GM18870 (cell line): ENCODE results near the gene CFAP57.
"Not testable (repeated sequence)": the region's sequence is repeated elsewhere in the genome, so short reads cannot be mapped to it uniquely, and the experiment has no call there.

Source experiments
- ATAC-seq: cut with Tn5 transposase; IDR thresholded peaks from one replicate; pipeline ENCODE4 v1.9.1; 2021; ENCODE audit warnings: moderate library complexity; ENCODE audit not compliant: unreplicated experiment

CFAP57 gene

DNA sequence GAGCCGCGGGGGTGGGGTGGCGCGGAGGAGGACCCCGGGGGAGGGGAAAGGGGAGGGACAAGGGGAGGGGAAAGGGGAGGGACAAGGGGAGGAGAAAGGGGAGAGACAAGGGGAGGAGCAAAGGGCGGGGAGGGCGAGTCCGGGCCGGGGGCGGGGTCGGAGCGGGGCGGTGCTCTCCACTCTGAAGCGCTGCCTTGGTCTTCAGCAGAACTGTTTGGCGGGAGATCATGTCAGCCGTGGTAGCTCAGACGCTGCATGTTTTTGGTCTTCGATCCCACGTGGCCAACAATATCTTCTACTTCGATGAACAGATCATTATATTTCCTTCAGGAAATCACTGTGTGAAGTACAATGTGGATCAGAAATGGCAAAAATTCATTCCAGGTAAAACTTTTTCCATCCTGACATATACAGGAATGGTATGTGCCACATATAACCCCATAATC, 420 bp downstream of the CFAP57 start:
- no peak for ATAC-seq

DNA sequence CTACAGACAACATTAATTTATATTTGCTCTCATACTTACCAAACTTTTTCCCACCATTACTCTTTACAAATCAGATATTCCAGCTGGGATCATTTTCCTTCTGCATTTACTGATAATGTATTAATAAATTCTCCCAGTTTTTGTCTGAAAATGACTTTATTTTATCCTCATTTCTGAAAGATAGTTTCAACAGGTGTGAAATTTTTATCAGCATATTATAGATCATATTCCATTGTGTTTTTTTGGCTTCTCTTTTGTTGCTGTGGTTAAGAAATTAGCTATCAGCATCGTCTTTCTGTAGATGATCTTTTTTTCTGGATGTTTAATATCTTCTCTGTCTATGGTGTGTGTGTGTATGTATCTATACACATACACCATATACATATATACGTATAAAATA, 2.7 kb downstream of the CFAP57 start:
- no peak for ATAC-seq

DNA sequence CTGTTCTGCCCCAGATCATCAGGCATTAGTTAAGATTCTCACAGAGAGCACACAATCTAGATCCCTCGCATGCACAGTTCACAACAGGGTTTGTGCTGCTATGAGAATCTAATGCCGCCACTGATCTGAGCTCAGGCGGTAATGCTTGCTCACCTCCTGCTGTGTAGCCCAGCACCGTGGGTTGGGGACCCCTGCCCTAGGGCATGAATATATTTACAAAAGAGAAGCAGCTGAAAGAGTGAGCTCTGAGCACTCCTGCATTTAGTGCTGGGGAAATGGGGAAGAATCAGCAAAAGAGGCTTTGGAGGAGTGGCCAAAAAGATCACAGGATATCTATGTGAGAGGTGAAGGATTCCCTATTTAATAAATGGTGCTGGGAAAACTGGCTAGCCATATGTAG, 5.6 kb downstream of the CFAP57 start:
- no peak for ATAC-seq

DNA sequence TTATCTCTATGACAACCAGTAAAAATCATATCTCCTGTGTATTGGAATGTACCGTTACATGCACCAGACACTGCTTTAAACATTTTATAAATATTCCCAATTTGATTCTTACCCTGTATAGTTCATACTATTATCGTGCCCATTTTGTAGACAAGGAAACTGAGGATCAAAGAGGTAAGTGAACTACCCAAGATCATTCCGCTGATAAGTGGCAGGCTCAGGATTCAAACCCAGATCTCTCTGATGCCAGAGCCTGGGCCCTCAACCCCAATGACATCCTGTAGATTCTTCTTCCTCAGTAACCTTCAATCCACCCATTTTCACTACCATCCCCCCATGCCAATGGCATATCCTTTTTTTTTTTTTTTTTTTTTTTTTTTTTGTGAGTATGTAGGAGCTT, 12.3 kb downstream of the CFAP57 start:
- ATAC-seq, result no peak

DNA sequence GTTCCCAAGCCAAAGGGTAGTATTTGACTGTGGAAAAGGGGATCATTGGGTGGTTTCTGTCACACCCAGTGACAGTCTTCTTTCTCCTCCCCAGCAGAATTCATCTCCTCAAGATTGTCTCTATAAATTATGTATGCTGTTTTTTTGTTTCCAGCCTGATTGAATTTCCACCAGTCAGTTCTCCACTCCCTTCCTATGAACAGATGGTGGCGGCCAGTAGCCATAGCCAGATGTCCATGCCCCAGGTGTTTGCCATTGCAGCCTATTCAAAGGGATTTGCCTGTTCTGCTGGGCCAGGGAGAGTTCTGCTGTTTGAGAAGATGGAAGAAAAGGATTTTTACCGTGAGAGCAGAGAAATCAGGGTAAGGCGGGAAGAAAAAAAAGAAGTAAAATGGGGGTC, 12.9 kb downstream of the CFAP57 start:
- no peak for ATAC-seq

DNA sequence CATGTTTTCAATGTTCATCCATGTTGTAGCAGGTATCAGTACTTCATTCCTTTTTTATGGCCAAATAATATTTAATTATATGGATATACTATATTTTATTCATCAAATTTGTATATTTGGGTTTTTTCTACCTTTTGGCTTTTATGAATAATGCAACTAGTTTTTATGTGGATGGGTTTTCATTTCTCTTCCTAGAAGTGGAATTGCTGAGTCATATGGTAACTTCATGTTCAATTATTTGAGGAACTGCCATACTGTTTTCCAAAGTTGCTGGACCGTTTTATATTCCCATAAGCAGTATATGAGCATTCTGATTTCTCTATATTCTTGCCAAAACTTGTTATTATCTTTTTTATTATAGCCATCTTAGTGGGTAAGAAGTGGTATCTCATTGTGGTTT, 16.0 kb downstream of the CFAP57 start:
- no peak for ATAC-seq

DNA sequence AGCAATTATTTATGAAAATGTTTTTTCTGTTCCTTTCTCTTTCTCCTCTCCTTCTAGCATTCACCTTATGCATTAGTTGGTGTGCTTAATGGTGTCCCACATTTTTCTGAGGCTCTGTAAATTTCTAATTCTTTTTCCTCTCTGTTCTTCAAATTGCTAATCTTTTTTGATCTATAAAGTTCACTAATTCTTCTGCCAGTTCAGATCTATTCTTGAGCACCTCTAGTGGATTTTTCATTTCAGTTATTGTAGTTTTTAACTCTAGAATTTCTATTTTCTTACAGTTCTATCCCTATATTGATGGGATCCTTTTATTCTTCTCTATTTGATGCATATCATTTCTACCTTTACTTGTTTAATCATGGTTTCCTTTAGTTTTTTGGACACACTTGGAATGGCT, 22.4 kb downstream of the CFAP57 start:
- no peak for ATAC-seq

DNA sequence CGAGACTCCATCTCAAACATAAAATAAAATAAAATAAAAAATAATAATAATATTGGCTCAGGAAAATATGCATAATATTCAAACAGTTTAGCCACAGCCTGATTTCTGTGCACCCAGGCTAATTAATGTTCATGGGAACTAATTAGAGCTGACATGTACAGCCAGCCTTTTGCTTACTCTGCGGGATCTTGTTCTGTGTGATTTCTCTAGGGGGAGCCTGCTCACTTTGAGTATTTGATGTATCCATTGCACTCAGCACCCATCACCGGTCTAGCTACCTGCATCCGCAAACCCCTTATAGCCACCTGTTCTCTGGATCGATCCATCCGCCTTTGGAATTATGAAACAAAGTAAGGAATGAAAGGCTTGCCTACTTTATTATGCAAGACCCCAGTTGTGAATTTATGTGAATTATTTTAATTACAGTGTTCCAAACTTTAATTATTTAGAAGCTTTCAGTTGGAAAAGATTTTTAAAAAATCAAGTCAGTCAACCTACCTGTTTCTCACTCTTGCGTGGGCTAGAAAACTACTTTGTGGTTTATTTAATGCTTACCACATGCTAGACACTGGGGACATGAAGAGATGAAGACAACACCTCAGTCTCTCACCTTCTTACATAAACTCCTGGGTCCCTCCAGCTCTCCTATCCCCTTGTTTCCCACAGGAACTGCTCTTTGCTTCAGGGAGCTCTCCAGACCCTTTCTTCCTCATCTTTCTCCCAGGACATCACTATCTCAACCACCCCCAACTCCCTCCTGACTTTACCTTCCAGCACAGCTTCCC, 25.4 kb downstream of the CFAP57 start:
- no peak for ATAC-seq

DNA sequence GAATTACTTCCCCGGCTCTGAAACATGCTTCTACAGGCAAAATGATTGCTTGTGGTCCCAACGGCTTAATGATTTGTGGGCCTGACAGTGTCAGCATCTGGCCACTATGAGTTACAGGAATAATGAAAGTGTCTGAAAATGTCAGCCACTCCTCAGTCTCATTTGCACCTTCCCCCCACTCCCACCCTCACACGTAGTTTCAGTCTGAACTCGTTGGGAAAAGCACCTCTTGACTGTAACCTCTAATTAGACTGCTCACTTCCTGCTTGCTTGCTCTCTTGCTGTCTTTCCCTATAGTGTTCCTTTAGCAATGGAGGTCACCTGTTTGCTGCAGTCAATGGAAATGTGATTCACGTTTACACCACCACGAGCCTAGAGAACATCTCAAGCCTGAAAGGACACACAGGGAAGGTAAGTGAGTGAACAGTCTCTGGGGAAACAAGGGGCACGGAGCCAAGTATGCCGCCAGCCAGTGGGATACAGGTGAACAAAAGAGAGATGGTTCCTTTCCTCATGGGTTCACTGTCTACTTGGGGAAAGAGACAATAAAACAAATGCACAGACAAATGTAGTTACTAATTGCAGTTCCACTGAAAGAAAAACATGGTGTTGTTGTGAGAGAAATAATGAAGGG, 27.1 kb downstream of the CFAP57 start:
- ATAC-seq, result peak; percentile 71

DNA sequence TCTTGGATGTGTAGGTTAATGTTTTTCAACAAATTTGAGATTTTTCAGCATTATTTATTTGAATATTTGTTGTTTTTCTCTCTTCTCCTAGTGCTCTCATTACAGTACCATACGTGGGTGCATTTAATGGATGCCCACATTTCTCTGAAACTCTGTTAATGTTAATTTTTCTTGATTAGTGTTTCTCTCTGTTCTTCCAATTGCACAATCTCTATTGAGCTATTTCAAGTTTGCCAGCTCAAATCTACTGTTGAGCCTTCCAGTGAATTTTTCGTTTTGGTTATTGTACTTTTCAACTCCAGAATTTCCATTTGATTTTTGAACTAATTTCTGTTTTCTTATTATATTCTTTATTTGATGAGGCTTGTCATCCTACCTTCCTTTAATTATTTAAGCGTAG, 31.7 kb downstream of the CFAP57 start:
- ATAC-seq, result no peak

DNA sequence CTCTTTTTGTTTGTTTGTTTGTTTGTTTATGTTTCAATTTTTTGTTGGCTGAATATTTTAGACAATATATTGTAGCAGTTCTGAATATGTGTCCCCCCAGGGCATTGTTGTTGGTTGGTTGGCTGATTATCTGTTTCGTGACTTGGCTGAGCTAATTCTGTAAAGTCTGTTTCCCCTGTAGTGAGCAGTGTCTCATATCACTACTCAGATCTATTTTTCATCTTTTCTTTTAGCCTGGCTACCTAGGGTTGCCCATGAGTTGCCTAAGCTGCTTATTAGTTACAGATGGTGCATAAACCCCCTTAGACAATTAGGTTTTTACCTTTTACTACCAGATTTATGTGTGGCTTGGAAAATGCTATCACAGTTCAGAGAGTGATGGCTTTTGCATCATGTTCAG, 32.3 kb downstream of the CFAP57 start:
- no peak for ATAC-seq

DNA sequence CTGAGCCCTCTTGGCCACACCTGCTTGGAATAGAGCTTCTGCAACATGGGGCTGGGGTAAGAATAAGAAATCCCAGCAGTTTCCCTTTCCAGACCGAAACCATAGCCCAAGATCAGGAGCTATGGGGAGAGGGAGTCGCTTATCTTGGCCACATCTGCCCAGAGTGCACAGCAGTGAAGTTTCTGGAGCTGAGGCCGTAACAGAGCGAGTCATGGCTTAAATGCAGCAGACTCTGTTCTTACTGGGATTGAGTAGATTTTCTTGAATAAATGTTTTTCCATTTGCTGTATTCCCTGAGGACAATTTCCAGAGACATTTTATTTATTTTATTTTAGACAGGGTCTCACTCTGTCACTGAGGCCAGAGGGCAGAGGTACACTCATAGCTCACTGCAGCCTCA, 33.5 kb downstream of the CFAP57 start:
- ATAC-seq, result no peak

DNA sequence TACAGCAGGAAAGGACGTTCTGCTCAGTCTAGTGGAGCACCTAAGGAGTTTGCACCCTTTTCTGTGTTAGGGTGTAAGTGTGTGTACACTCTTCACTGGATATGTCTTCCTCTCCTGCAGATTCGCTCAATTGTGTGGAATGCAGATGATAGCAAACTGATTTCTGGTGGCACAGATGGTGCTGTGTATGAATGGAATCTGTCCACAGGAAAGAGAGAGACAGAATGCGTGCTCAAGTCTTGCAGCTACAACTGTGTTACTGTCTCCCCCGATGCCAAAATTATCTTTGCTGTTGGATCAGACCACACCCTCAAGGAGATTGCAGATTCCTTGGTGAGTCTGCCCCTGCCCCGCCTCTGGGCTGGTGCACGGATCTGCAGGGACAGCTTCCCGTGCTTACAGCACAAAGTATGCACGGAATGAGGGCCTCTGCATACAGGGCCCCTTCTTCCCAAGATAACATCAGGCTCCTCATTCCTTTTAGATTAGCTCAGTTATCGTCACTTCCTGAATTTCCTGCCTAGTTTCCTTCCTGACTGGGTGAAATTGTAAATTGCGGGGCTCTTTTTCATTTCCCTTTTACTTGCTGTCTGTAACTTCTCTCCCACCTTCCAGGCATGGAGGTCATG, 34.6 kb downstream of the CFAP57 start:
- no peak for ATAC-seq

DNA sequence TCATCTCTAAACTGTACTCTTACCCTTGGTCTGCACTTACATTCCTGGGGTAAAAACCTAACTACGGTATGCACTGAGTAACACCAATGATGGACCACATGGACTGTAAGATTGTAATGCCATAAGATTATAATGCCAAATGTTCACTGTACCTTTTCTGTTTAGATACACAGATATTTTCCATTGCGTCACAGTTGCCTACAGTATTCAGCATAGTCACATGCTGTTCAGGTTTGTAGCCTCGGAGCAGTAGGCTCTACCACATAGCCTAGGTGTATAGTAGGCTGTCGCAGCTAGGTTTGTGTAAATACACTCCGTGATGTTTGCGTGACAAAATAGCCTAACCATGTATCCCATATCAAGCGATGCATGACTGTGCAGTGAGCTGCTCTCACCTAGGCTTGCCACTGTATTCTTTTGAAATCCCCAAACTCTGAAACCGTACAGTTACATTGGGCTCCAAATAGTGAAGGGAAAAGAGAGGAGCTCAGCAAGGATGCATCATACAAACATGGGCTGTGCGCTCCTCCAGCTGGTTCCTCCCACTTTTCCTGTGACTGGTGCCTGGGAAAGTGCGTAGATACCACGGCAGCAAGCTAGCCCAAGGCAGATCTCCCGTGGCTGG, 35.2 kb downstream of the CFAP57 start:
- no peak for ATAC-seq

DNA sequence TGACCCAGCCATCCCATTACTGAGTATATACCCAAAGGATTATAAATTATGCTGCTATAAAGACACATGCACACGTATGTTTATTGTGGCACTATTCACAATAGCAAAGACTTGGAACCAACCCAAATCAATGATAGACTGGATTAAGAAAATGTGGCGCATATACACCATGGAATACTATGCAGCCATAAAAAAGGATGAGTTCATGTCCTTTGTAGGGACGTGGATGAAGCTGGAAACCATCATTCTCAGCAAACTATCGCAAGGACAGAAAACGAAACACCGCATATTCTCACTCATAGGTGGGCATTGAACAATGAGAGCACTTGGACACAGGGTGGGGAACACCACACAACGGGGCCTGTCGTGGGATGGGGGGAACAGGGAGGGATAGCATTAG, 36.1 kb downstream of the CFAP57 start:
- ATAC-seq, result not testable (repeated sequence)

DNA sequence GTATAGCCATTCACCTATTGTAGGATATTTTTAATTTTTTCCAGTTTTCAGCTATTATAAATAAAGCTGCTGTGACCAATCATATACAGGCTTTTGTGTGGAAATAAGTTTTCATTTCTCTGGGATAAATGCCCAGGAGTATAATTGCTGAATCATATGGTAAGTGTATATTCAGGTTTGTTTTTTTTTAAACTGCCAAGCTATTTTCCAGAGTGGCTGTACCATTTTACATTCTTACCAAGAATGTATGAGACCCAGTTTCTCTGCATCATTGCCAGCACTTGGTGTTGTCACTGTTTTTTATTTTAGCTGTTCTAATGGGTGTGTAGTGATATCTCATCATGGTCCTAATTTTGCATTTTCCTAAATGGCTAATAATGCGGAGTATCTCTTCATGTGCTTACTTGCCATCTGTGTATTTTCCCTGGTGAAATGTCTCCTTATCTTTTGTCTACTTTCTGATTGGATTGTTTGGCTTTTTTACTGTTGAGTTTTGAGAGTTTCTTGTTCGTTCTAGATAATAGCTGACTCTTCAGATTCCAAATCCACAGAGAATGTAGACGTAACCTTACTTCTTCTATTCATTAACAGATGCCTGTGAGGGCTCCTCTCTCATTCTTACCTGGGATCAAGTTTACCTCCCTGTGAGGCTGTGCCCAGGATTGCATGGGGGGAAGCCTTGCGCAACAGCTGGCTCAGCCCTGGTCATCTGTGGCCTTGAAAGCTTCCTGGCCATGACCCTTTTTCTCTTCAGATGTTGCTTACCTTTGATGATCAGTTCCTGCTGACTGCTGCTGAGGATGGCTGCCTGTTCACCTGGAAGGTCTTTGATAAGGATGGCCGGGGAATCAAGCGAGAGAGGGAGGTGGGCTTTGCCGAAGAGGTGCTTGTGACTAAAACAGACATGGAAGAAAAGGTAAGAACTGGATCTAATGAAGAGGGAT, 42.6 kb downstream of the CFAP57 start:
- no peak for ATAC-seq

DNA sequence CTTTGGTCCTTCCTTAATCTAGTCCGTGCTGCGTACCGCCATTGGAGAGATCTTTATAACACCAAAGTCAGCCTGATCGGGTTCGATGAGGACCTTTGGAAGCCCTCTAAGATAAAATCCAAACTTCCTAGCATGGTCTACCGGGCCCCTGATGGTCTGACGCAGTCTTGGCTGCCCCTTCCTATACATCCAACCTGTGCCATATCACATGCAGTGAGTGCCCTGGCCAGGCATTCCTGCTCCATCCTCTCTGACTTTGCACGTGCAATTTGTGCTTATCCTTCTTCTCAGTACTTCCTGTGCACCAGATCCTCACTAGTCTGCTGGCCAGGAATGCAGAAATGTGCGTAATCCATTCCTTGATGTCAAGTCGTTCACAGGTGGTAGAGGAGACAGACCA, 45.6 kb downstream of the CFAP57 start:
- no peak for ATAC-seq

DNA sequence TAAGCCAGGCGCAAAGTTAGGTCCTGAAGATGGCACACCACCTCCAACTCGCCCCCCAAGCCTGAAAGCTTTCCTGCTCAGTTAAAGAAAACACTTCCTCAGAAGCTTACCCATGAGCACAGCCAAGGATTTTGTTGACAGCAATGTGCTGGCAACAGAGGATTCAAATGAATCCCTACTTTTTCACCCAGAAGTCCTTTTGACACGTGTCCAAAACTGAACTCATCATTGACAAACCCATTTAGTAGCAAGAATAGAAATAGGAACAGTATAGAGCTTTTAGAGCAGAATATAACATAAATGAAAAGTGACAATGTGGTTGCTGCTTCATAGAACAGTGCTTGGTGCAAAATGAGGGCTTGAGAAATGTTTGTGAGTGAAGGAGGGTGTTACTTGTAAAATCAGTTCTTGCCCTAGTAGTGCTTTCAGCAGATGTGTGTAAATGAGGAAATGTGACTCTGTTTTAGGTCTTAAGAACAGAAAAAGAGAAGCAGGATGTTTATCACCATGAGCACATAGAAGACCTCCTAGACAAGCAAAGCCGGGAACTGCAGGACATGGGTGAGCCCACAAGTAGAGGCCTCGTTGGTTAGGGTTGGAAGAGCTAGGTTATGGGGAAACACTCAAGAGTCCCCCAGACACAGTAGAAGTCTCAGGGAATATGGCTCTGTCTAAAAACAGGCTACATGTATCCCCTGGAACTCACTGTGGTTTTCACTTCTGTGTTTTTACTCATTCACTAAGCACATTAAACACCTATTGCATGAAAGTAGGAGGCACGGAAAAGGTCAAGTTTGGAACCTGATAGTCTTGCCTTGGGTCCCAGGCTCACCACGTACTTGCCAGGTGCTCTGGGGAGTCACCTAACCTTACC, 49.0 kb downstream of the CFAP57 start:
- ATAC-seq, result peak; percentile 65

DNA sequence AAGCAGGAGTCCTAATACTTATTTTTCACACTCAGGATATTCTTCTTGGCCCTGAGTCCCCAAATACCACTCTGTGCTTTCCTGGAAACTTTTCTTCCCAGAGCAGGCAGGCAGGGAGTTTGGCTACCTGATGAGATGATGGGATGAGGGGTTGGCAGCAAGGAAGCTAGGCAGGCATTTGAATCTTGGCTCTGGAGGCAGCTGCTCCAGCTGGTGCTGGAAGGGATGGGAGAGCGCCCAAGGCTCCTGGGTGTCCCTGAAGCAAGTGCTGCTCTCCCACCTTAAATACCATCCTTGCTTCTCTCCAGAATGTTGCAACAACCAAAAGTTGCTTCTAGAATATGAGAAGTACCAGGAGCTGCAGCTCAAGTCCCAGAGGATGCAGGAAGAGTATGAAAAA, 49.7 kb downstream of the CFAP57 start:
- ATAC-seq, result no peak

DNA sequence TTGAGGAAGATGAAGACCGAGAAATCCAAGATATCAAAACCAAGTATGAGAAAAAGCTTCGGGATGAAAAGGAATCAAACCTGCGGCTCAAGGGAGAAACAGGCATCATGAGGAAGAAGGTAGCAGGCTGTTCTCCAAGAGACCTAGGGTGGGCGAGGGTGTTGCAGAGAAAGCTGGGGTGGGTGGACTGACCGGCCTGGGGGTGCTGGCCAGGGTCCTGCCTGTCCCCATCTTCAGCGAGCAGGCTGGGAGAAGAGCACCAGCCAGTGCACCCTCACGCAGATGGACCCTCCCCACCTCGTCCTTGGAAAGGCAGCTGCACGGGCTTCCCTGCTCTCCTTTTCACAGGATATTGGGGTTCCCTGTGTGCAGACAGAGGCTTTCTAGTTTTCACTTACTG, 50.7 kb downstream of the CFAP57 start:
- no peak for ATAC-seq
